Measurements from ENCODE around the gene UNK. TPM values are rescaled to one million over a fixed set of nuclear protein-coding genes. Genes with fewer than 3 reads are reported as not detected.
A peak's percentile ranks its signal among the peaks of the same experiment; 100 is the strongest.

Gene UNK
- total and polyA plus RNA-seq, 2 of the 13 experiments (the other 11 are each of a cell fraction or from before 2014, with no cell fraction given): 31.6 to 33.0 TPM

DNA sequence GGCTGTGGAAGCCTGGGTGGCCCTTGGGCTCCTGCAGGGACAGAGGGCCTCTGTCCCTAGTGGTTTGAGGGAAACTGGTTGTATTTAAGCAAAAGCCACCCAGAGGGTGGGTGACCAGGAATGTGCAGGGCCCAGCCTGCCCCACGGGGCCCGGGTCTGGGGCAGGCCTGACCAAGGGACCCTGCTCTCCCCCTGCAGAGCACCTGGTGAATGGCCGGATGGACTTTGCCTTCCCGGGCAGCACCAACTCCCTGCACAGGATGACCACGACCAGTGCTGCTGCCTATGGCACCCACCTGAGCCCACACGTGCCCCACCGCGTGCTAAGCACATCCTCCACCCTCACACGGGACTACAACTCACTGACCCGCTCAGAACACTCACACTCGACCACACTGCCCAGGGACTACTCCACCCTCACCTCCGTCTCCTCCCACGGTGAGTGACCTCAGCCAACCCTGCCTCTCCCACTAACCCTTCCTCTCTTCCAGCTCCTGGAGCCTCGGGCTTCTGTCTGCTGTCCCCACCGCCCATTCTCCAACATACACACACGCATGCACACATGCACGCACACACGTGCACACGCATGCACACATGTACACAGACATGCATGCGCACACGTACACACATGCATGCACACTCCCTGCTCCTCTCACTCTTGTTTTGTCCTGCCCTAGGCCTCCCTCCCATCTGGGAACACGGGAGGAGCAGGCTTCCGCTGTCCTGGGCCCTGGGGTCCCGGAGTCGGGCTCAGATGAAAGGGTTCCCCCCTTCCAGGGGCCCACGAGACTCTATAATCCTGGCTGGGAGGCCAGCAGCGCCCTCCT is 30.0 kb upstream of the UNK start (continued):
- TF ChIP-seq, protein P1, sequence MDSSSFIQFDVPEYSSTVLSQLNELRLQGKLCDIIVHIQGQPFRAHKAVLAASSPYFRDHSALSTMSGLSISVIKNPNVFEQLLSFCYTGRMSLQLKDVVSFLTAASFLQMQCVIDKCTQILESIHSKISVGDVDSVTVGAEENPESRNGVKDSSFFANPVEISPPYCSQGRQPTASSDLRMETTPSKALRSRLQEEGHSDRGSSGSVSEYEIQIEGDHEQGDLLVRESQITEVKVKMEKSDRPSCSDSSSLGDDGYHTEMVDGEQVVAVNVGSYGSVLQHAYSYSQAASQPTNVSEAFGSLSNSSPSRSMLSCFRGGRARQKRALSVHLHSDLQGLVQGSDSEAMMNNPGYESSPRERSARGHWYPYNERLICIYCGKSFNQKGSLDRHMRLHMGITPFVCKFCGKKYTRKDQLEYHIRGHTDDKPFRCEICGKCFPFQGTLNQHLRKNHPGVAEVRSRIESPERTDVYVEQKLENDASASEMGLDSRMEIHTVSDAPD (CRISPR knock-in tag; IDR thresholded peaks at IDR 0.05): no peak
- TF ChIP-seq ZNF816 (CRISPR knock-in tag; IDR thresholded peaks at IDR 0.05; ENCODE audit: borderline replicate concordance): peak; percentile 11; the same call in 1 of the 2 replicates
- peak; percentile 36; the same call in 1 of the 2 replicates for TF ChIP-seq GABPB1 (CRISPR knock-in tag; IDR thresholded peaks at IDR 0.05)
- TF ChIP-seq ZNF280D (CRISPR knock-in tag; IDR thresholded peaks at IDR 0.05): no peak
- TF ChIP-seq ZNF713 (CRISPR knock-in tag; IDR thresholded peaks at IDR 0.05): peak; percentile 62; the same call in 1 of the 2 replicates
- peak; percentile 90; the same call in 1 of the 2 replicates for TF ChIP-seq ZFP37 (CRISPR knock-in tag; IDR thresholded peaks at IDR 0.05; ENCODE audit: borderline replicate concordance)
- TF ChIP-seq, protein P2, sequence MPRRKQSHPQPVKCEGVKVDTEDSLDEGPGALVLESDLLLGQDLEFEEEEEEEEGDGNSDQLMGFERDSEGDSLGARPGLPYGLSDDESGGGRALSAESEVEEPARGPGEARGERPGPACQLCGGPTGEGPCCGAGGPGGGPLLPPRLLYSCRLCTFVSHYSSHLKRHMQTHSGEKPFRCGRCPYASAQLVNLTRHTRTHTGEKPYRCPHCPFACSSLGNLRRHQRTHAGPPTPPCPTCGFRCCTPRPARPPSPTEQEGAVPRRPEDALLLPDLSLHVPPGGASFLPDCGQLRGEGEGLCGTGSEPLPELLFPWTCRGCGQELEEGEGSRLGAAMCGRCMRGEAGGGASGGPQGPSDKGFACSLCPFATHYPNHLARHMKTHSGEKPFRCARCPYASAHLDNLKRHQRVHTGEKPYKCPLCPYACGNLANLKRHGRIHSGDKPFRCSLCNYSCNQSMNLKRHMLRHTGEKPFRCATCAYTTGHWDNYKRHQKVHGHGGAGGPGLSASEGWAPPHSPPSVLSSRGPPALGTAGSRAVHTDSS (CRISPR knock-in tag; conservative IDR thresholded peaks at IDR 0.05): no peak
- TF ChIP-seq MIER2 (CRISPR knock-in tag; IDR thresholded peaks at IDR 0.05): no peak
- peak; percentile 25; the same call in 1 of the 2 replicates for TF ChIP-seq ZNF891 (CRISPR knock-in tag; IDR thresholded peaks at IDR 0.05)
- no peak for TF ChIP-seq CCAR2 (optimal IDR thresholded peaks at IDR 0.05; ENCODE audit: low read depth, low read length)
- TF ChIP-seq, protein P3, sequence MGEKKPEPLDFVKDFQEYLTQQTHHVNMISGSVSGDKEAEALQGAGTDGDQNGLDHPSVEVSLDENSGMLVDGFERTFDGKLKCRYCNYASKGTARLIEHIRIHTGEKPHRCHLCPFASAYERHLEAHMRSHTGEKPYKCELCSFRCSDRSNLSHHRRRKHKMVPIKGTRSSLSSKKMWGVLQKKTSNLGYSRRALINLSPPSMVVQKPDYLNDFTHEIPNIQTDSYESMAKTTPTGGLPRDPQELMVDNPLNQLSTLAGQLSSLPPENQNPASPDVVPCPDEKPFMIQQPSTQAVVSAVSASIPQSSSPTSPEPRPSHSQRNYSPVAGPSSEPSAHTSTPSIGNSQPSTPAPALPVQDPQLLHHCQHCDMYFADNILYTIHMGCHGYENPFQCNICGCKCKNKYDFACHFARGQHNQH (CRISPR knock-in tag; IDR thresholded peaks at IDR 0.05): peak; percentile 63
- peak; percentile 72; the same call in 1 of the 2 replicates for TF ChIP-seq ZNF138 (CRISPR knock-in tag; IDR thresholded peaks at IDR 0.05; ENCODE audit: low read depth)
- no peak for TF ChIP-seq MAZ (IDR thresholded peaks at IDR 0.05; ENCODE audit: borderline replicate concordance, low read depth, low read length)
- TF ChIP-seq MAZ (CRISPR knock-in tag; IDR thresholded peaks at IDR 0.05; ENCODE audit: low read depth): no peak; the same call in 1 of the 2 replicates
- TF ChIP-seq, protein P4, sequence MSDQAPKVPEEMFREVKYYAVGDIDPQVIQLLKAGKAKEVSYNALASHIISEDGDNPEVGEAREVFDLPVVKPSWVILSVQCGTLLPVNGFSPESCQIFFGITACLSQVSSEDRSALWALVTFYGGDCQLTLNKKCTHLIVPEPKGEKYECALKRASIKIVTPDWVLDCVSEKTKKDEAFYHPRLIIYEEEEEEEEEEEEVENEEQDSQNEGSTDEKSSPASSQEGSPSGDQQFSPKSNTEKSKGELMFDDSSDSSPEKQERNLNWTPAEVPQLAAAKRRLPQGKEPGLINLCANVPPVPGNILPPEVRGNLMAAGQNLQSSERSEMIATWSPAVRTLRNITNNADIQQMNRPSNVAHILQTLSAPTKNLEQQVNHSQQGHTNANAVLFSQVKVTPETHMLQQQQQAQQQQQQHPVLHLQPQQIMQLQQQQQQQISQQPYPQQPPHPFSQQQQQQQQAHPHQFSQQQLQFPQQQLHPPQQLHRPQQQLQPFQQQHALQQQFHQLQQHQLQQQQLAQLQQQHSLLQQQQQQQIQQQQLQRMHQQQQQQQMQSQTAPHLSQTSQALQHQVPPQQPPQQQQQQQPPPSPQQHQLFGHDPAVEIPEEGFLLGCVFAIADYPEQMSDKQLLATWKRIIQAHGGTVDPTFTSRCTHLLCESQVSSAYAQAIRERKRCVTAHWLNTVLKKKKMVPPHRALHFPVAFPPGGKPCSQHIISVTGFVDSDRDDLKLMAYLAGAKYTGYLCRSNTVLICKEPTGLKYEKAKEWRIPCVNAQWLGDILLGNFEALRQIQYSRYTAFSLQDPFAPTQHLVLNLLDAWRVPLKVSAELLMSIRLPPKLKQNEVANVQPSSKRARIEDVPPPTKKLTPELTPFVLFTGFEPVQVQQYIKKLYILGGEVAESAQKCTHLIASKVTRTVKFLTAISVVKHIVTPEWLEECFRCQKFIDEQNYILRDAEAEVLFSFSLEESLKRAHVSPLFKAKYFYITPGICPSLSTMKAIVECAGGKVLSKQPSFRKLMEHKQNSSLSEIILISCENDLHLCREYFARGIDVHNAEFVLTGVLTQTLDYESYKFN (CRISPR knock-in tag; conservative IDR thresholded peaks at IDR 0.05): peak; percentile 74
- no peak for TF ChIP-seq ZNF850 (CRISPR knock-in tag; conservative IDR thresholded peaks at IDR 0.05)
- no peak; the same call in 1 of the 2 replicates for TF ChIP-seq ZBTB8A (CRISPR knock-in tag; IDR thresholded peaks at IDR 0.05; ENCODE audit: borderline replicate concordance, low read depth)

All from HepG2 (cell line).